HG03064 (cell line): ENCODE data around the gene DDX53.

Experiments
- ATAC-seq: cut with Tn5 transposase; IDR thresholded peaks from one replicate; pipeline ENCODE4 v1.9.1; 2021; ENCODE audit warnings: low read depth; ENCODE audit not compliant: unreplicated experiment

DDX53 gene

GRCh38 chrX:23048806-23049573, 49.2 kb downstream of the DDX53 start:
- no peak for ATAC-seq

GRCh38 chrX:23052324-23052723, 52.6 kb downstream of the DDX53 start:
- ATAC-seq = no peak
